Panc1 (cell line): ENCODE results near the gene FBXL16. TPM values are rescaled to one million over a fixed set of nuclear protein-coding genes. Genes with fewer than 3 reads are reported as not detected.

Source experiments
- ATAC-seq: fragments of 200-7000 bp; cut with Tn5 transposase; 2 replicates; pipeline ENCODE4 v1.9.1; 2020; ENCODE audit warnings: mild to moderate bottlenecking, moderate library complexity
- BruUV-seq: library from RNA; stranded (reverse); fragments of 400-500 nt; replicated peaks from 2 replicates; lab custom pipeline; 2021; lab: Mats Ljungman, UMichigan
- CTCF ChIA-PET: fragments of 300-600 bp; sonication (Branson Sonifier 250); formaldehyde crosslinking; loops from one replicate; lab custom pipeline; 2022; ENCODE audit warnings: antibody characterized with exemption; lab: Charles Lee
- POLR2A ChIA-PET: fragments of 300-600 bp; sonication (Branson Sonifier 250); formaldehyde crosslinking; loops from one replicate; lab custom pipeline; 2022; ENCODE audit warnings: antibody characterized with exemption; lab: Charles Lee
- DNase-seq: peaks from one replicate; pipeline ENCODE4 v3.0.0-alpha.2; 2010; ENCODE audit warnings: low read depth, low spot score
- H3K27ac ChIP-seq: 2 replicates; pipeline ENCODE4 v1.5.1; 2011; ENCODE audit warnings: mild to moderate bottlenecking, low read length, inconsistent platforms
- H3K27me3 ChIP-seq: fragments of 200-500 bp; sonication (Bioruptor generic); 2 replicates; pipeline ENCODE4 v1.6.0; 2014; ENCODE audit warnings: low read length, inconsistent platforms; ENCODE audit not compliant: control insufficient read depth, insufficient read depth
- H3K36me3 ChIP-seq: fragments of 200-500 bp; sonication (Bioruptor generic); 2 replicates; pipeline ENCODE4 v1.5.1; 2014; ENCODE audit warnings: inconsistent platforms, mild to moderate bottlenecking, low read length, moderate library complexity; ENCODE audit not compliant: control insufficient read depth, insufficient read depth
- H3K4me1 ChIP-seq: 2 replicates; pipeline ENCODE4 v1.5.1; 2011; ENCODE audit warnings: inconsistent platforms, mild to moderate bottlenecking, low read length, moderate library complexity; ENCODE audit not compliant: control insufficient read depth, insufficient read depth
- H3K4me3 ChIP-seq, 2 experiments: 2 replicates each; pipeline ENCODE4 v1.5.1; 2011 to 2012; ENCODE audit warnings: low read depth in 2 of 2, low read length in 2 of 2, mild to moderate bottlenecking in 2 of 2, inconsistent platforms in 1 of 2, moderate library complexity in 1 of 2
- H3K9me3 ChIP-seq: fragments of 200-500 bp; sonication (Bioruptor generic); 2 replicates; pipeline ENCODE4 v1.5.1; 2014; ENCODE audit warnings: low read depth, mild to moderate bottlenecking, inconsistent platforms, low read length, moderate library complexity; ENCODE audit not compliant: control insufficient read depth, insufficient read depth
- CTCF ChIP-seq: fragments of 450-650 bp; IDR thresholded peaks from 2 replicates; pipeline ENCODE4 v1.5.1; 2017; ENCODE audit warnings: mild to moderate bottlenecking
- POLR2AphosphoS5 ChIP-seq: IDR thresholded peaks from 2 replicates; pipeline ENCODE4 v1.6.1; 2012; ENCODE audit warnings: mild to moderate bottlenecking, low read depth, low read length, moderate library complexity
- REST ChIP-seq, 2 experiments: IDR thresholded peaks; 2 replicates each; pipeline ENCODE4 v1.6.1; 2011 to 2012; ENCODE audit warnings: low read depth in 2 of 2, control low read depth in 1 of 2, low read length in 1 of 2, mild to moderate bottlenecking in 1 of 2, moderate library complexity in 1 of 2; ENCODE audit not compliant: insufficient read depth in 1 of 2
- SIN3A ChIP-seq: IDR thresholded peaks from 2 replicates; pipeline ENCODE4 v1.6.1; 2012; ENCODE audit warnings: low read depth, mild to moderate bottlenecking, low read length, moderate library complexity, borderline replicate concordance; ENCODE audit not compliant: insufficient read depth
- TCF7L2 ChIP-seq: IDR thresholded peaks from 2 replicates; pipeline ENCODE4 v1.6.1; 2011; ENCODE audit warnings: mild to moderate bottlenecking, low read depth, low read length, inconsistent platforms
- in situ Hi-C: cut with HindIII; loops from 2 replicates; pipeline ENCODE4 v1.10.0; 2016; ENCODE audit warnings: low sequenced_read_pairs, low pct_unique_long_range_greater_than_20kb
- intact Hi-C: fragments of 100-400 bp; cut with micrococcal nuclease; formaldehyde crosslinking; loops from one replicate; pipeline ENCODE4 v1.10.0; 2022; ENCODE audit not compliant: unreplicated experiment
- total RNA-seq: library from RNA; stranded (reverse); gene quantifications from one replicate; pipeline ENCODE4 v1.2.1, GENCODE V29; 2021; ENCODE audit not compliant: unreplicated experiment

The FBXL16 gene
- total RNA-seq, 1 experiment from 2014 or later: 28.0 TPM

DNA sequence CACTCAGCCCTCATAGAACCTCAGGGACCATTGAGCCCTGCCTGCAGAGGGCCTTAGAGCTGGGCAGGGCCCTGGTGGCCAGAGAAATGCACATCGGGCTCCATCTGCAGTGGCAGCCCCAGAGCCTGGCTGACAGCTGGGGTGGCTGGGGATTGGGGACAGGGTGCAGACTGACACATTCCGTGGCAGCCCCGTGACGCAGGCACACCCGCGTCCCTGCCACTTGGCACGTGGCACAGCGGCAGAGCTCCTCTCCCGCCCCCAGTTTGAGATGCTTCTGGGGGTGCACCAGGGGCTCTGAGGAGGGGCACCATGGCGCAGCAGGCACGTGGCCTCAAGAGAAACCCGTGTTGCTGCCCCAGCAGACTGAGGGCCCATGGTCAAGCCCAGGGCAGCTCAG, 2.2 kb downstream of the FBXL16 start:
- no TSS peak for BruUV-seq
- Histone ChIP-seq H3K4me1 (peaks cover 6% of the 10 kb centered on the region), H3K9me3 (no peaks in the 10 kb centered on the region), H3K27me3 (no peaks in the 10 kb centered on the region), H3K4me3 (no peak overlapping the region), H3K27ac (no peak overlapping the region), H3K36me3 (peaks cover 5% of the 10 kb centered on the region; the same call in 1 of the 2 replicates)
- intact Hi-C loops: no loop called here
- TF ChIP-seq POLR2AphosphoS5 (no peak), TCF7L2 (no peak), CTCF (no peak), SIN3A (no peak)
- ChIA-PET CTCF (no interaction called here), POLR2A (no interaction called here)
- in situ Hi-C loops: no loop called here
- ATAC-seq: no peak
- no peak for DNase-seq

DNA sequence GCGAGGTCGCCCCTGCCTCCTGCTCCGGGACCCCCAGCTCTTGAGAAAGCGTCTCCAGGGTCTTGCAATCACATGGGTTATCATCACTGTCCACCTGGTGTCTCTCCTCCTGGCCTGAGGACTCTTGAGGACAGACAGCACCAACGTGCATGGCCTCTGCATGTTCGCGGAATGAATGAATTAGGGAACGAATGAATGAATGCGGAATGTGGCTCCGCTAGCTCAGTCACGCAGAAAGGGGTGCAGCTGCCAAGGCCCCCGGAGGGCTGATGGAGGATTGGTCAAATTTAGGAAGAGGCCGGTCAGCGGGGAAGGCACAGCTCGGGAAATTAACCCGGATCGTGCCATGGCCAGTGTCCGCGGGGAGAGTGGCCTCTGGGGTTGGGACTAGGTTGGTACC, 3.3 kb downstream of the FBXL16 start:
- CTCF ChIA-PET: no interaction called here
- no peaks in the 10 kb centered on the region for H3K9me3 ChIP-seq
- H3K27ac ChIP-seq: no peak overlapping the region
- DNase-seq (no peak), ATAC-seq (no peak)
- H3K4me1 ChIP-seq: peaks cover 6% of the 10 kb centered on the region
- no peaks in the 10 kb centered on the region for H3K27me3 ChIP-seq
- no TSS peak for BruUV-seq
- POLR2A ChIA-PET: no interaction called here
- intact Hi-C loops (no loop called here), in situ Hi-C loops (no loop called here)
- no peak for TF ChIP-seq REST (IDR thresholded peaks at IDR 0.05; ENCODE audit: insufficient read depth in 1 of 2, low read depth in 2 of 2, low read length in 1 of 2)
- no peak for TF ChIP-seq SIN3A
- TF ChIP-seq CTCF: no peak
- TF ChIP-seq TCF7L2: no peak
- TF ChIP-seq POLR2AphosphoS5: no peak
- H3K36me3 ChIP-seq: peaks cover 5% of the 10 kb centered on the region; the same call in 1 of the 2 replicates
- no peak overlapping the region for H3K4me3 ChIP-seq
